ENCODE results near the gene LCE4A.
A peak's percentile ranks its signal among the peaks of the same experiment; 100 is the strongest.
"Not testable (repeated sequence)": the region's sequence is repeated elsewhere in the genome, so short reads cannot be mapped to it uniquely, and the experiment has no call there.

The LCE4A gene, protein sequence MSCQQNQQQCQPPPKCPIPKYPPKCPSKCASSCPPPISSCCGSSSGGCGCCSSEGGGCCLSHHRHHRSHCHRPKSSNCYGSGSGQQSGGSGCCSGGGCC

DNA sequence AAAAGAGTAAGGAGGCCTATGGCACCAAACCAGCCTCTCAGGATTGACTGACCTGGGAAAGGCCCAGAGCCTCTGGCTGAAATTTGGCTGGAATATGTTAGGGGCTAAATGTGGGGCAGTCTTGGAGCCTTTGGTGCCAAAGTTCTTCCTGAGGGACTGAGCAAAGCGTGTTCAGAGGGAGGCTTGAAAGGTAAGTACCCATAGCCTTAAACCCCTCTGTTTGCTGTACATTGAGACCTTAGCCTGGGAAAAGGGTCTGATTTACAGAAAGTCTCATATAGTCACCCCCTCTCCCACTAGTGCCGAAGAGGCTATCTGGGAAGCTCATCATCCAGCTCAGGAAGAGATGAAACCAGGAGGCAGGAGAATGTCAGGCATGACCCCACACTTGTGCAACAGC is at the start of gene LCE4A:
Gene LCE4A, plus strand, starts transcription at position 301 of the 400 bp plus-strand sequence. CDS start 916 bp downstream, outside the sequence.
- in situ Hi-C loops (cut with HindIII; ENCODE audit: low pct_unique_long_range_greater_than_20kb, low sequenced_read_pairs) = no loop called here
- no peak for TF ChIP-seq JUND (IDR thresholded peaks at IDR 0.05; ENCODE audit: low read depth)
- no peak for DNase-seq (ENCODE audit: low read depth in 1 of 2, low spot score in 1 of 2)

DNA sequence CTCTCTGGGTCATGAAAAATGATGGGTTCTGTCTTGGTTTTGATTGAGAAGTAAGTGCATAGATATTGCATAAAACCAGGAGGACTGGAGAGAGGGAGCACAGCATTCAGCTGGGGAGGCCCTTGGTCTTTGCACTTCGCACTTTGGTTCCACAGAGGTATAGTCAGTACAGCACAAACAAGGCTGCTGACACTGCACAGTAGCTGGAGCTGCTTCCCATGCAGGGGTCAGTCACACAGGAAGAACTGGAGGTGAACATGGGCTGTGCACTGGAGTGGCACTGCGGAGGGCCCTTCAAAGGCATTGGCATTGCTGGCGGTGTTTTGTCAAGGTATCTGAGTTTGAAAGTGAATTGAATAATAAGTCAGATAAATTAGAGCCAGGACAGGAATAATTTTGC is 49.3 kb upstream of the LCE4A start:
- in situ Hi-C loops (cut with HindIII; ENCODE audit: low pct_unique_long_range_greater_than_20kb, low sequenced_read_pairs) = no loop called here
- no peak for DNase-seq (ENCODE audit: low read depth in 1 of 2, low spot score in 1 of 2)
- no peak for TF ChIP-seq JUND (IDR thresholded peaks at IDR 0.05; ENCODE audit: low read depth)

DNA sequence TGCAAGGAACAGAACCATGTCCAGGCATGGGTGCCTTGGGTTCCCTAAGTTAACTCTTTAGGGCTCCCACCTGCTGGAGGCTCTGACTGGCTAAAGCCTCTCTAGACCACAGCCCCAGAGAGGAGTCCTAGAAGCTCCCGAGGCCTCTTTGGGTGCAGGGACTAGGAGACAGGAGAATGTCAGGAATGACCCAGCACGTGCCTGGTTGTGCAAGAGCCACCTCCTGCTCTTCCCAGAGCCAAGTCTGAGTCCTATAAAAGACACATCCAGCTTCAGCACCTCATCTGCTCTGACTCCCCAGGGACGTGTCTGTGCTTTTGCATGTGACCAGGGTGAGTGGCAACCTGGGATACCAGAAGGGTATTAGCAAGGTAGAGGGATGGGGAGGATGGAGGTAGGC is 44.9 kb upstream of the LCE4A start, which contains the start of gene LCE2D:
Gene LCE2D, plus strand, starts transcription at position 283 of the 400 bp plus-strand sequence. CDS start 726 bp downstream, outside the sequence.
- in situ Hi-C loops (cut with HindIII; ENCODE audit: low pct_unique_long_range_greater_than_20kb, low sequenced_read_pairs) = no loop called here
- DNase-seq (ENCODE audit: low read depth in 1 of 2, low spot score in 1 of 2) = no peak
- no peak for TF ChIP-seq JUND (IDR thresholded peaks at IDR 0.05; ENCODE audit: low read depth)

DNA sequence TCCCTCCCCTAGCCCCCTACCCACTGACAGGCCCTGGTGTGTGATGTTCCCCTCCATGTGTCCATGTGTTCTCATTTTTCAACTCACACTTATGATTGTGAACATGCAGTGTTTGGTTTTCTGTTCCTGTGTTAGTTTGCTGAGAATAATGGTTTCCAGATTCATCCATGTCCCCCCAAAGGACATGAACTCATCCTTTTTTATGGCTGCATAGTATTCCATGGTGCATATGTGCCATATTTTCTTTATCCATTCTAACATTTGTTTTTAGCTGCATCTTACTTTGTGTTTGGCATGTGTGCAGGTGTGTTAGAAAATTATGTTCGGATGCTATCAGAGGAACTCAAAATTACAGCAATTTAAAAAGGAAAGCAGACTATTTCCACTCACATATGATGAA is 41.8 kb upstream of the LCE4A start:
- in situ Hi-C loops (cut with HindIII; ENCODE audit: low pct_unique_long_range_greater_than_20kb, low sequenced_read_pairs); DNase-seq (ENCODE audit: low read depth in 1 of 2, low spot score in 1 of 2): not testable (repeated sequence)

DNA sequence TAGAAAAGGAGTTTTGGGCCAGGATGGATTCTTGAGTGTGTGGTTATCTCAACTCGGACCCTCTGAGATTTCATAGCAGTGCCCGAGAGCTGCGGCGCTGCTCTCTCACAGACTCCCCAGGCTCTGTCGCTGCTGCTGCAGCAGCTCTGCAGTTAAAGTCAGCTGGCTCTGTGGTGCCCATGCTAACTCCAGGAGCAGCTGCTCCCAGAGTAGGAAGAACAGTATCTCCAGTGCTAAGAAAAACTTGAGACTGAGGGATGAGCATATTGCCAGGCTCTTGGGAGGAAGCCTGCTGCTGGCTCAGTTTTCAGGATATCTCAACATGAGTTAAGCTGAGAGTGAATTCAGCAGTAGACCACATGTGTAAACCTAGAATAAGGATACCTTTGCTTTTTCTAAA is 40.3 kb upstream of the LCE4A start:
- no peak for TF ChIP-seq JUND (IDR thresholded peaks at IDR 0.05; ENCODE audit: low read depth)
- DNase-seq (ENCODE audit: low read depth in 1 of 2, low spot score in 1 of 2) = no peak
- in situ Hi-C loops (cut with HindIII; ENCODE audit: low pct_unique_long_range_greater_than_20kb, low sequenced_read_pairs) = no loop called here

DNA sequence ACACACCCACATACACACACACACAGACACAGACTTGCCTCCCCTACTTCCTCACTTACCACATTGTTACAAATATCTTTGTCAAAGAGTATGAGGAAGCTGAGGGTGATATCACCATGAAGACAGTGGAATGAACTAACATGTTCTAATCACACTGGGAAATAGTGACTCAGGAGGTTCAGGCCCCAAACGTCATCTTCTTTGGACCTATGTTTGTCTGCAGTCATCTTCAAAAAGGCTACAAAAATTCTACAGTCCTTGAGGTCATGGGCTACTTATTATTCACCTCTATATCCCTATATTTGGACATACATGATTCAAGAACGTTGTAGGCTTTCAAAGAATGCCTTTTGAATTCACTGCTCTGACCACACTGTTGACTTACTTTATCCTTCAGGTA is 34.9 kb upstream of the LCE4A start:
- DNase-seq (ENCODE audit: low read depth in 1 of 2, low spot score in 1 of 2) = peak in 1 of 2 experiments; percentile 16
- no peak for TF ChIP-seq JUND (IDR thresholded peaks at IDR 0.05; ENCODE audit: low read depth)
- in situ Hi-C loops (cut with HindIII; ENCODE audit: low pct_unique_long_range_greater_than_20kb, low sequenced_read_pairs) = no loop called here

DNA sequence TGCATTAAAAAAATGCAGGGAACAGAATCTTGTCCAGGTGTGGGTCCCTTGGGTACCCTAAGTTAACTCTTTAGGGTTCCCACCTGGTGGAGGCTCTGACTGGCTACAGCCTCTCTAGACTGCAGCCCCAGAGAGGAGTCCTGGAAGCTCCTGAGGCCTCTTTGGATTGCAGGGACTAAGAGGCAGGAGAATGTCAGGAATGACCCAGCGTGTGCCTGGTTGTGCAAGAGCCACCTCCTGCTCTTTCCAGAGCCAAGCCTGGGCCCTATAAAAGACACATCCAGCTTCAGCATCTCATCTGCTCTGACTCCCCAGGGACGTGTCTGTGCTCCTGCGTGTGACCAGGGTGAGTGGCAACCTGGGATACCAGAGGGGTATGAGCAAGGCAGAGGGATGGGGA is 33.0 kb upstream of the LCE4A start, which contains the start of gene LCE2C:
Gene LCE2C, plus strand, starts transcription at position 297 of the 400 bp plus-strand sequence. CDS start 737 bp downstream, outside the sequence.
- in situ Hi-C loops (cut with HindIII; ENCODE audit: low pct_unique_long_range_greater_than_20kb, low sequenced_read_pairs); DNase-seq (ENCODE audit: low read depth in 1 of 2, low spot score in 1 of 2): not testable (repeated sequence)

DNA sequence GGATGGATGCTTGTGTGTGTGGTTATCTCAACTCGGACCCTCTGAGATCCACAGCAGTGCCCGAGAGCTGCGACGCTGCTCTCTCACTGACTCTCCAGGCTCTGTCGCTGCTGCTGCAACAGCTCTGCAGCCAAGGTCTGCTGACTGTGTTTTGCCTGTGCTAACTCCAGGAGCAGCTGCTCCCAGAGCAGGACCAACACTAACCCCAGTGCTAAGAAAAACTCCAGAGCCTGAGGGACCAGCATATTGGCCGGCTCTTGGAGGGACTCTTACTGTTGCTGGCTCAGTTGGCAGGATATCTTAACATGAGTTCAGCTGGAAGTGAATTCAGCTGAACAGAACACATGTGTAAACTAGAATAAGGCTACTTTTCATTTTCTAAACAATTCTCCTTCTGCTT is 28.5 kb upstream of the LCE4A start:
- in situ Hi-C loops (cut with HindIII; ENCODE audit: low pct_unique_long_range_greater_than_20kb, low sequenced_read_pairs) = no loop called here
- DNase-seq (ENCODE audit: low read depth in 1 of 2, low spot score in 1 of 2) = no peak
- no peak for TF ChIP-seq JUND (IDR thresholded peaks at IDR 0.05; ENCODE audit: low read depth)

DNA sequence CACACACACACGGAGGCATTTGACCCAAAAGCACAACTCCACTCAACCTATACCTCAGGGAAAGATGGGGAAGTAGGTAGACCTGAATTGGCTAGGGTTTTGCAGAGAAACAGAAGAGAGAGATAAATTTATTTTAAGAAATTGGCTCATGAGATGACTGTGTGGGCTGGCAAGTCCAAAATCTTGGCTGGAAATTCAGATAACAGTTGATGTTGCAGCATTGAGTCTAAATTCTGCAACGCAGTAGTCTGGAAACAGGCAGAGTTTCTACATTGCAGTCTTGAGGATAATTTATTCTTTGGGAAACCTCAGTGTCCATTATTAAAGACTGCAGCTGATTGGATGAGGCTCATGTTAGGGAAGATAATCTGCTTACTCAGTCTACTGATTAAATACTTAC is 26.3 kb upstream of the LCE4A start:
- DNase-seq (ENCODE audit: low read depth in 1 of 2, low spot score in 1 of 2) = no peak
- in situ Hi-C loops (cut with HindIII; ENCODE audit: low pct_unique_long_range_greater_than_20kb, low sequenced_read_pairs) = no loop called here
- no peak for TF ChIP-seq JUND (IDR thresholded peaks at IDR 0.05; ENCODE audit: low read depth)

DNA sequence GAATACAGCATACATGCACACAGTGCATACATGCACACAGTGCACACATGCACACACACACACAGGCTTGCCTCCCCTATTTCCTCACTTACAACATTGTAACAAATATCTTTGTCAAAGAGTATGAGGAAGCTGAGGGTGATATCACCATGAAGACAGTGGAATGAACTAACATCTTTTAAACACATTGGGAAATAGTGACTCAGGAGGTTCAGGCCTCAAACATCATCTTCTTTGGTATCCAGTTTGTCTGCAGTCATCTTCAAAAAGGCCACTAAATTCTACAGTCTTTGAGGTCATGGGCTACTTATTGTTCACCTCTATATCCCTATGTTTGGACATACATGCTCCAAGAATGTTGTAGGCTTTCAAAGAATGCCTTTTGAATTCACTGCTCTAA is 24.1 kb upstream of the LCE4A start:
- DNase-seq (ENCODE audit: low read depth in 1 of 2, low spot score in 1 of 2) = no peak
- TF ChIP-seq JUND (IDR thresholded peaks at IDR 0.05; ENCODE audit: low read depth) = no peak
- in situ Hi-C loops (cut with HindIII; ENCODE audit: low pct_unique_long_range_greater_than_20kb, low sequenced_read_pairs) = no loop called here

DNA sequence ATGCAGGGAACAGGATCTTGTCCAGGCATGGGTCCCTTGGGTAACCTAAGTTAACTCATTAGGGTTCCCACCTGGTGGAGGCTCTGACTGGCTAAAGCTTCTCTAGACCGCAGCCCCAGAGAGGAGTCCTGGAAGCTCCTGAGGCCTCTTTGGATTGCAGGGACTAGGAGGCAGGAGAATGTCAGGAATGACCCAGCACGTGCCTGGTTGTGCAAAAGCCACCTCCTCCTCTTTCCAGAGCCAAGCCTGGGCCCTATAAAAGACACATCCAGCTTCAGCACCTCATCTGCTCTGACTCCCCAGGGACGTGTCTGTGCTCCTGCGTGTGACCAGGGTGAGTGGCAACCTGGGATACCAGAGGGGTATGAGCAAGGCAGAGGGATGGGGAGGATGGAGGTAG is 22.1 kb upstream of the LCE4A start, which contains the start of gene LCE2B:
Gene LCE2B, plus strand, starts transcription at position 301 of the 400 bp plus-strand sequence. CDS start 721 bp downstream, outside the sequence.
- DNase-seq (ENCODE audit: low read depth in 1 of 2, low spot score in 1 of 2); in situ Hi-C loops (cut with HindIII; ENCODE audit: low pct_unique_long_range_greater_than_20kb, low sequenced_read_pairs): not testable (repeated sequence)

DNA sequence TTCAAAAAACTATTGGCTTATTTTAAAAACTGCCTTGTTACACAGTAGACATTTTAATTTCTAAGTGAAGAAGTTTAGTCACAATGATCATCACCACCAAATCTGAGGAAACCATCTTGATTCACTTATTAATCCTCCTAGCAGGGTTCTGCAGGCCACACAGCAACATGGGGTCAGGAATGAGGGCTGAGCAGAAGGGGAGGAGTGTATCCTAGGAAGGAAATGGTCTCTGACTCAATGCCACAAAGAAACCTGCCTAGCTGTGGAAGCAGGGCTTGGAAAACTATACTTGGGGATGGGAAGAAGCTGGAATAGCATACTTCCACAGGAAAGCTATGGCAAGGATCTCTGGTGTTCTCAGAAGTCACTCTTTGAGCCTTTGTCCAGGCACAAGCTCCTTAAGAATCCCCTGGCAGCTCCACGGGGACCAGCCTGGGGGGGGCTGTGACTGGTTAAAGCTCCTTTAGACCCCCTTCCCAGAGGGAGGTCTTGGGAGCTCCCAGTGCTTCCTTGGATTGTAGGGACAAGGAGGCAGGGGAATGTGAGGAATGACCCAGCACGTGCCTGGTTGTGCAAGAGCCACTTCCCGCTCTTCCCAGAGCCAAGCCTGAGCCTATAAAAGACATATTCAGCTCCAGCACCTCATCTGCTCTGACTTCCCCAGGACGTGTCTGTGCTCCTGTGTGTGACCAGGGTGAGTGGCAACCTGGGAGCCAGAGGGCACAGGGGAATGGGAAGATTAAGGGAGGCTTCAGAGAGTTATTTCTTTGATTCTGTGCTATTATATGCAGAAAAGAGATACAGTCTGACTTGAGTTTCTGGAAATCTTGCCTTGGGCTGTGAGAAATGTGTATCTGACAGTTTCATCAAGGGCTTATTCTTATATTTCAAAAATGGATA is 10.0 kb upstream of the LCE4A start, which contains the start of gene LCE2A:
Gene LCE2A, plus strand, starts transcription at position 645 of the 900 bp plus-strand sequence. CDS start 557 bp downstream, outside the sequence.
- no peak for TF ChIP-seq JUND (IDR thresholded peaks at IDR 0.05; ENCODE audit: low read depth)
- in situ Hi-C loops (cut with HindIII; ENCODE audit: low pct_unique_long_range_greater_than_20kb, low sequenced_read_pairs) = no loop called here

DNA sequence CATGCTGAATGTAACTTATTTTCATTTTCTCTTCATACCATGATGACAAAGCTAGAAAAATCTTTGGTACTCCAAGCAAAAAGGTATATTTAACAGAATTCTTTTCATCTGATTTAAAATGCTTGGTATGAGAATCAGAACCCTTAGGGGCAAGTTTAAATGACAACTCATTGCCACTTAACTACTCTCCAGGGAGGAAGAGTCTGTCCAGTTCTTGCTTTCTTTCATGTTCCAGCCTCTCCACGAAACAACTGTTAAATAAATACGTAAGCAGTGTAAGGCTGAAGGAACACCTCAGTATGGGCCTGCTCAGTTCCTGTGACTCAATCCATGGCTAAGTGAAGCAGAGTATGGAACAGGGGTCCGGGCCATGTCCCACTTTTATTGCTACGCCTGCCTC is 8.2 kb upstream of the LCE4A start:
- in situ Hi-C loops (cut with HindIII; ENCODE audit: low pct_unique_long_range_greater_than_20kb, low sequenced_read_pairs) = no loop called here
- TF ChIP-seq JUND (IDR thresholded peaks at IDR 0.05; ENCODE audit: low read depth) = no peak
- no peak for DNase-seq (ENCODE audit: low read depth in 1 of 2, low spot score in 1 of 2)

More for the DNA sequence above, 10.0 kb upstream of the LCE4A start, which contains the start of gene LCE2A:
- peak in 1 of 2 experiments; percentile 20 for DNase-seq (ENCODE audit: low read depth in 1 of 2, low spot score in 1 of 2)
